ENCODE measurements around the gene IBTK. TPM values are rescaled to one million over a fixed set of nuclear protein-coding genes. Genes with fewer than 3 reads are reported as not detected.
A peak's percentile ranks its signal among the peaks of the same experiment; 100 is the strongest.

IBTK gene
- total and polyA plus RNA-seq, 2 experiments from 2014 or later: 17.3 to 60.3 TPM

- H3K4me2 ChIP-seq: peak overlapping the region; percentile 77
- H3K27me3 ChIP-seq: no peaks in the 10 kb centered on the region
- H4K20me1 ChIP-seq (ENCODE audit: insufficient read depth, poor library complexity, severe bottlenecking): peaks cover 8% of the 10 kb centered on the region
- peak overlapping the region; percentile 76 for H3K4me3 ChIP-seq
- peaks cover 16% of the 10 kb centered on the region for H3K4me1 ChIP-seq (ENCODE audit: insufficient read depth)
- peaks cover 50% of the 10 kb centered on the region for H3K79me2 ChIP-seq
- peak overlapping the region; percentile 99 for H3K27ac ChIP-seq
- no peaks in the 10 kb centered on the region for H3K9me2 ChIP-seq (replicated peaks; ENCODE audit: insufficient read depth)
- H2AFZ ChIP-seq: peak overlapping the region; percentile 78
- H3K36me3 ChIP-seq (replicated peaks; ENCODE audit: insufficient read depth, low read depth): no peaks in the 10 kb centered on the region
- peak; percentile 84 for DNase-seq (ENCODE audit: low spot score)
- WGBS (ENCODE audit: low lambda C conversion rate, missing lambda C conversion rate): under 1% methylated on average over 17 of the region's 32 CpGs
- TF ChIP-seq CTCF (IDR thresholded peaks at IDR 0.05; ENCODE audit: poor library complexity): no peak
- no peak for TF ChIP-seq EZH2phosphoT487 (IDR thresholded peaks at IDR 0.05; ENCODE audit: low read depth, severe bottlenecking, unreplicated experiment)
- TF ChIP-seq EZH2 (IDR thresholded peaks at IDR 0.05; ENCODE audit: borderline replicate concordance): no peak
- no peaks in the 10 kb centered on the region for H3K9me3 ChIP-seq (ENCODE audit: low read depth)
These were observed 591 bp downstream of the IBTK start for GRCh38 chr6:82246802-82247504.

DNA sequence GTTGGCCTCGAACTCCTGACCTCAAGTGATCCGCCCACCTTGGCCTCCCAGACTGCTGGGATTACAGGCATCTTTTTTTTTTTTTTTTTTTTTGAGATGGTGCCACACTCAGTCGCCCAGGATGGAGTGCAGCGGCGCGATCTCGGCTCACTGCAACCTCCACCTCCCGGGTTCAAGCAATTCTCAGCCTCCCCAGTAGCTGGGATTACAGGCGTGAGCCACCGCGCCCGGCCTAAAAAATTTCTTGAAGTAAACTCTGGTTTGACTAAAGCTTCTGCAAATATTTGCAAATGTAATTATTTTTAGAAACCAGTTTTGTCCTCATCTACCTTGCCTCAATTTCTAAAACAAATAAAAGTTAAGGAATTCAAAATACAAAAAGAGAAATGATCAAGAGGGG is 1.2 kb downstream of the IBTK start:
- H3K4me2 ChIP-seq: peak overlapping the region; percentile 77
- H4K20me1 ChIP-seq (ENCODE audit: insufficient read depth, poor library complexity, severe bottlenecking): peaks cover 8% of the 10 kb centered on the region
- no peaks in the 10 kb centered on the region for H3K9me2 ChIP-seq (replicated peaks; ENCODE audit: insufficient read depth)
- no peak for DNase-seq (ENCODE audit: low spot score)
- H3K36me3 ChIP-seq (replicated peaks; ENCODE audit: insufficient read depth, low read depth): no peaks in the 10 kb centered on the region
- H2AFZ ChIP-seq: peak overlapping the region; percentile 78
- H3K79me2 ChIP-seq: peaks cover 56% of the 10 kb centered on the region
- TF ChIP-seq EZH2phosphoT487 (IDR thresholded peaks at IDR 0.05; ENCODE audit: low read depth, severe bottlenecking, unreplicated experiment) (no peak), CTCF (IDR thresholded peaks at IDR 0.05; ENCODE audit: poor library complexity) (no peak), EZH2 (IDR thresholded peaks at IDR 0.05; ENCODE audit: borderline replicate concordance) (no peak)
- H3K9me3 ChIP-seq (ENCODE audit: low read depth): no peaks in the 10 kb centered on the region
- H3K4me3 ChIP-seq: peak overlapping the region; percentile 76
- H3K4me1 ChIP-seq (ENCODE audit: insufficient read depth): peaks cover 16% of the 10 kb centered on the region
- WGBS (ENCODE audit: low lambda C conversion rate, missing lambda C conversion rate): 81% methylated on average over 11 of the region's 12 CpGs
- H3K27me3 ChIP-seq: no peaks in the 10 kb centered on the region
- H3K27ac ChIP-seq: peak overlapping the region; percentile 99

DNA sequence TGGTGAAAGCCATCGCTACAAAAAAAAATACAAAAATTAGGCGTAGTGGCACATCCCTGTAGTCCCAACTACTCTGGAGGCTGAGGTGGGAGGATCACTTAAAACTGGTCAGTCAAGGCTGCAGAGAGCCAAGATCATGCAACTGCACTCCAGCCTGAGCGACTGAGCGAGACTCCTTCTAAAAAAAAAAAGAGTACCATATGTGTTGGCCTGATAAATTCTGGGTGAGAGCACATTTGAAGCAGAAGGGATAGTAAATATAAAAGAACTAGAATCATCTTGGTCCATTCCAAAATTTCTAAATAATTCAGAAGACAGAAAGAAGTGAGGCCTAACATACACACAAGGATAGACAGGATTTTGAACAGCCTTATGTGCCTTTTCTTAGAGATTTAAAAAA is 2.2 kb downstream of the IBTK start:
- peaks cover 17% of the 10 kb centered on the region for H4K20me1 ChIP-seq (ENCODE audit: insufficient read depth, poor library complexity, severe bottlenecking)
- H3K4me3 ChIP-seq: no peak overlapping the region
- no peaks in the 10 kb centered on the region for H3K27me3 ChIP-seq
- H3K4me2 ChIP-seq: peak overlapping the region; percentile 77
- peak overlapping the region; percentile 99 for H3K27ac ChIP-seq
- no peak overlapping the region for H2AFZ ChIP-seq
- 96% methylated on average over 4 of the region's 4 CpGs for WGBS (ENCODE audit: low lambda C conversion rate, missing lambda C conversion rate)
- DNase-seq (ENCODE audit: low spot score): no peak
- H3K36me3 ChIP-seq (replicated peaks; ENCODE audit: insufficient read depth, low read depth): no peaks in the 10 kb centered on the region
- H3K4me1 ChIP-seq (ENCODE audit: insufficient read depth): peaks cover 16% of the 10 kb centered on the region
- peaks cover 66% of the 10 kb centered on the region for H3K79me2 ChIP-seq
- TF ChIP-seq EZH2 (IDR thresholded peaks at IDR 0.05; ENCODE audit: borderline replicate concordance): no peak
- TF ChIP-seq EZH2phosphoT487 (IDR thresholded peaks at IDR 0.05; ENCODE audit: low read depth, severe bottlenecking, unreplicated experiment): no peak
- no peak for TF ChIP-seq CTCF (IDR thresholded peaks at IDR 0.05; ENCODE audit: poor library complexity)
- no peaks in the 10 kb centered on the region for H3K9me2 ChIP-seq (replicated peaks; ENCODE audit: insufficient read depth)
- H3K9me3 ChIP-seq (ENCODE audit: low read depth): no peaks in the 10 kb centered on the region
